Right hindlimb (tissue), 1 donor: ENCODE results near the gene NDUFB8.

Experiments used
- DNase-seq: peaks from one replicate; pipeline ENCODE4 v3.0.0-alpha.2; 2018

NDUFB8 gene

DNA sequence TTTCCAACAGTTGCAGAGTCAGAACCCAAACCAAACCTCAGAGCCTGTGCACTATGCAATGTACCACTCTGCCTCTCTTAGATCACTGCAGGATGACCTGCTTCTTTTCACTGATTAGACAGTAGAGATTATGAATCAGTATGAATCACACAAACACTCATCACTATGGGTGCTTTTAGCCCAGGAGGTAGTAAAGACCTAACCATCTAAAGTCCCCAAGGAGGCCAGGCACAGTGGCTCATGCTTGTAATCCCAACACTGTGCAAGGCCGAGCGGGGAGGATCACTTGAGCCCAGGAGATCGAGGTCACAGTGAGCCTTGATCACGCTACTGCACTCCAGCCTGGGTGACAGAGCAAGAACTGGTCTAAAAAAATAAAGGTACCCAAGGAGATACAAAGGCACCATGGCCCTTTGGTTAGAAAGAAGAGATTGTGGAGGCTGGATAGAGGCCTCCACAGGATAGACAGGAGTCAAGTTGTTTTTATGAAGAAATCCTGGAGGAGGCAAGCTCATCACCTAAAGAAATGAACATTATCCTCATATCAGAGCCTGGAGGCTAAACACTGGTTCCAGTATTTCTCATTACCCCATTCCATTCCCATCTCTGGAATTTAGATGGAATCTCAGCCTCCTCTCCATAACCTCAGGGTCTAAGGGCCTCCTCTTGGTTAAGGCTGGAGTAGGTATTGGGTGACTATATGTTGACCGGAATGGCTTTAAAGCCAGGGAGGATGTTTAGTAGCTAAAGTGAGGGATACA is 22.9 kb downstream of the NDUFB8 start:
- DNase-seq: no peak

DNA sequence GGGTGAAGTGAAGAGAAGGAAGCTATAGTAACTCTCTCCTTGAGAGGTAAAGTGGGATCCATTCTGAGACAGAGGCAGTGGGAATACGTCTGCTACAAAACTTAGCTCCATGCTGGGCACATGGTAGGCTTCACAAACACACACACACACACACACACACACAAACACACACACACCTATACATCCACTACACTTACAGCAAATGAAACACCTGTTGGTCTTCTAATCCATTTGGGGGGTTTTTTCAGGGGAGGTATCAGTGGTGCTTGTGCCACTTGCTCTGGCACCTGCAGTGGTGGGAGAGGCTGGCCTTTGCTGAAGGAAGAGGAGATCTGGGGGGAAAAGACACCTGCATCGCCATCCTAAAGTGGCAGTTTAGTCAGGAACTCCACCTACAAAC is 24.5 kb downstream of the NDUFB8 start:
- DNase-seq: no peak

DNA sequence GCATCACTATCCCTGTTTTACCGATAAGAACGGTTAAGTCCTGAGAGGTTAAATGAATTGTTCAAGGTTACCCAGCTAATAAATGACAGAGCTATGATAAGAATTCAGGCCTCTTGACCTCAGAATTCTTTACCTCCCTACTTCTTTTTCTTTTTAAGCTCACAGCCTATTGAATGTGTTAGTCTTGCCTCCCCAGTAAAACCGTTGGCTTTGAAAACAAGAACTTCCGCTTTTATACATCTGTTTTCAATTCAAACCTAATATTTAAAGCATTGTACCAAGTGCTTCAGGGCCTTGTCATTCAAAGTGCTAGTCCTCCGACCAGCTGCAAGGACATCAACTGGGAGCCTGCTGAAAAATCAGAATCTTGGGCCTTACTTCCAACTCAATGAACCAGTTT is 25.6 kb downstream of the NDUFB8 start:
- DNase-seq: no peak

DNA sequence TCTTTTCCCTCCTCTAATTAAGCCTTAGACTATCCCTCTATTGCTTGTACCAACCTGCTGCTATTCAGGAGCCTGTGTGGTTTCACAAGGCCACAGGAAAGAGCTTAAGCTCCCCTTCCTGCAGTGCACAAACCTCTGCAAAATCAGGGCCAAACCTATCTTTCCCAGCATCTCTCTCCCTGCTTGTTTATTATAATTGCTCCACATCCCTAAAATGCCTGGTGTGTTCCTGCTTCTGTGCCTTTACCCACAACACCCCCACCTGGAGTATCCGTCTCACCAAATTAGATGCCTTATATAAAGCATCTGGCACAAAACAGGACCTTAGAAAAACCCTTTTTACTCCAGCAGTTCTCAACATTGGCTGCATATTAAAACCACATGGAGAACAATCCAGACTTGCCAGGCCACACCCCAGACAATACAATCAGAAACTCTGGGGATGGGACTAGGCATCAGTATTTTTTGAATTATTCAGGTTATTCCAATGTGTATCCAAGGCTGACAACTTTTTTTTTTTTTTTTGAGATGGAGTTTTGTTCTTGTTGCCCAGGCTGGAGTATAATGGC is 26.7 kb downstream of the NDUFB8 start:
- DNase-seq: no peak

DNA sequence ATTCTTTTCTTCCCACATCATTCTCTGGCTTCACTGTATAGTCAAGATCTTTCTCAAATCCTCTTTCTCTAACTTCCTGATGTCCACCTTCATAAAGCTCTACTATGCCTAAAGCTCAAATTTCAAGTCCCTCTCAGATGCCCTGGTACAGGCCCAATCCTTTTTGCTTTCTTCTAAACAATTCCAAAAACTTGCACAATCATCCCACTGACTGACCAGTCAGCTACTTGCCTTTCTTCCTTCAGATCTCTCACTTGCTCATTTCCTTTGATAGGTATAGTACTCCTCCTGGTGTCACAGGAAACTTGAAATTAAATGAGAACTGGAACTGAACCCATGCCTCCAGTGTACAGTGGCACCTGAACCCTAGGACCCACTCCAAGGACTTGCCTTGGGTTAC is 28.2 kb downstream of the NDUFB8 start:
- no peak for DNase-seq

DNA sequence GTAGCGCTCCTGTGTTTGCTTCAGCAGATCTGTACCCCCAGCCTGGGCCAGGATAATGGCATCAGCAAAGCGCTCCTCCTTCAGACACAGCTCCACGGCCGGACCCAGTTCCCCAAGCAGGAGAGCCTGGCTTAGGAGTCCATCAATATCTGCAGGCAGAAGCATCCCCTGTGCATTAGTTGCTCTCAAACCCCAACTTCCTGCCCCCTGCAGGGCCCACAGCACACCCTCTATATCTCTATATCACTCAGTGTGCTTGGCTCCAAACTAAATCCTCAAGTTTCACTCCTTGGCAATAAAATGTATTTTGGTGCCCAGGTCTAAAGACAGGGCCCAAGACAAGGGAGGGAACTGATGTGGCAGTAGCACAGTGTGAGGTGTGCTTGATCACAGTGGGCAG is 31.6 kb downstream of the NDUFB8 start:
- no peak for DNase-seq

DNA sequence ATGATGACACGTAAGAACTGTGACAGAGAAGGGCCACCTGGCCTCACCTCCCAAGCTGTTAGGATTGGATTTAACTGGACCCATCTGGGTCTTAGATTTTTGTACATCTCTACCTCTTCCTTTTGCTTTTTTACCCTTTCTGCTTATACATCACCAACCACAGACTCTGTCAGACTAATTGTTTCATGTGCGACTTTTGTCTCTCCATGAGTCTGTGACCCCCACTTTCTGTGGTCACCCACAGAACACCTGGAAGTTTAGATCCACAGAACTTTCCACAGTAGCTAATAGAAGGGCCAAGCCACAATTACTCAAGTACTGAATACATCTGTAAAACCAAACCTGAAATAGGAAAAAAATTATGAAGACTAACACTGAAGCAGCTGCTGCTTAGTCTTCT is 33.1 kb downstream of the NDUFB8 start:
- no peak for DNase-seq

DNA sequence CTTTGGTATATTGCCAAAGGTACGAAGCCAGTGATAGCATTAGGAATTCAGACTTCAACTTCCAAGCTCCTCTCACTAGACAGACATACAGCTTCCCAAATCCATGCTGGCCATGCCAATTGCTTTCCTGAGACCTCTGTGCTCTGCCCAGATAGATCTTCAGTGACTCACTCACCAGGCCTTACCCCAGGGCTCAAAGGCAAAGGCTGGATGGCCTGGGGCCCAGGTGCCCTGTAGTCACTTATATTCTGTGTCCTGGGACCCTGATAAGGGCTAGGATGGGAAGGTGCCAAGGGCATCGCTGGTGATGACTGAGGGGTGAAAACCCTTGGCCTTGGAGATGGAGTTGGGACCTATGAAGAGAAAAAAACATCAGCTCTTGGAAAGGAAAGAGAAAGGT is 39.1 kb downstream of the NDUFB8 start:
- no peak for DNase-seq

DNA sequence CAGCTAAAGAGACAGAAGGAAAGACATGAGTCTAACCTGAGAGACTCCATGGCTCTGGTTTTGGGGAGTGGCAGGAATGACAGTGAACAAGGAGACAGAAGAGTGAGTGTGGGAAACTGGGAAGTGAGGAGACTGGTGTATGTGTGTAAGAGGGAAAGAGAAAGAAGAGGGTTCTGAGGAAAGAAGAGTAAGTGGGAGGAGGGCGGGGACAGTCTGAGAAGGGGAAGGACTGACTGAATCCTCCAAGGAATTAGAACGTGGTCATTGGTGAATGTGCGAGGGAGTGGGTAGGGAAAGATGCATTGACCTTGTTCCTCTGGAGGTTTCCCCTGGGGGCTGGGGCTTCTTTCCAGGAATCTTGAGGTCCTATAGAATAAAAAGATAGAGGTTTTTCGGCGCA is 40.3 kb downstream of the NDUFB8 start:
- no peak for DNase-seq

DNA sequence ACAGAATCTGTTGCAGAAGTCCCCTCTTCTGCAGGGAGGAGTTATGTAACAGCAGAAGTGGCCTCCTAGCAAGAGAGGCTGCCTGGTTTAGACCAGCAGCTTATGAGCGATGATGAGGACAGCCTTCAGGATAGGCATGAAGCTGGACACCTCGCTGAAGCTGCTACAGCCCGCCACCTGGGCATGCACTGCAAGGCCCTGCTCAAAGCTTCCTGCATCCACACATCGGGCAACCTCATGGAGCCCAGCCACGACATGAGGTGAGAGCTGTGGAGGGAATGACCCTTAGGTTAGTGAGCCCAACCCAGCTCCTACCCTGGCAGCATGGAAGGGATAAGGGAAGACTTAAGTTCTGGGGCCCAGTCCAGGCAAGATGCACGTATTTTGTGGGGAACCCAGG is 42.1 kb downstream of the NDUFB8 start:
- no peak for DNase-seq

DNA sequence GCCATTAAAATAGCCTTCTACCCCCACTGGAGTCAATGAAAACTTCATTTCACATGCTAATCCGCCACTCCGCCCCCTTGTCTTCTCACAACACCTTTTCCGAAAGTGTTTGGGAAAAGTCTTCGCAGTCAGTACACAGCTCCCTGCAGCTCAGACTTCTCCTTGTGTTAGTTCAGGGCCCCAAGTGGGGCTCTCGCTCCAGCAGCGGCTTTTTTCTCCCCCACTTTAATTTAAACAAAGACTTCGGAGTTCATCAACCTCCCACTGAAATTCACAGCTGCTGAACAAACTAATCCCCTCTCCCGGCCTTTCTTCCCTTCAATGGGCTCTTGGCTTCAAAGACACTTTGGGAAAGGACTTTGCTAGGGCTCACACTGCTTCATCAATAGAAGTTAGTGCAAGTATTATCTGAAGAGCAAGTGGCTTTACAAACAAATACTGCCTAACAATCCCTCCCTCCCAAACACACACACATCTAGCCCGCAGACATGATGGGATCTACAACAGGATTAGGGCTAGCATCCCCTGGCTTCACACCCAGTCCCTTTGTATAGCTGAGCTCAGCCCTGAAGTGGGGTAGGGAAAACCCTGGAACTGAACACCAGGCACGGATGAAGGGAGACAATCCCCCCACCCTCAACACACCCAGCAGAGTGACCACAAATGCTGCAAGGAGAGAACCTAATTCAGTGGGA is 43.7 kb downstream of the NDUFB8 start:
- DNase-seq: no peak

DNA sequence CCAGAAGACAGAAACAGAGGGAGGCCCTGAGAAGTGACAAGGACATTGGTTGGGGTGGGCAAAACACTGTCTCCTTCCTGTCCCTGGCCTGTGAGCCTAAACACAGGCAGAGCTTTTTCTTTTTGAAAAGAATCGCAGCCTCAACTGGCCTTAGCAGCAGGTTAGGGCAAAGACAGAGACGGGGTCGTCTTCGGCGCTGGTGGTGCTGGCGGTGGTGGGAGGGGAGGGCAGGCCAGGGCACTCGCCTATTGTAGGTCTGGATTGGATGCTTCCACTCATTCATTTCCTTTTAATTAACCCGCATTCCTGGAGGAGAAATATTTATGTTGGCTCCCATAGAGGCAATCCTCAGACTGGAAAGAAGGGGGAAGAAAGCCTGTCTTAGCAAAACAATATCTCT is 44.3 kb downstream of the NDUFB8 start:
- DNase-seq: no peak

DNA sequence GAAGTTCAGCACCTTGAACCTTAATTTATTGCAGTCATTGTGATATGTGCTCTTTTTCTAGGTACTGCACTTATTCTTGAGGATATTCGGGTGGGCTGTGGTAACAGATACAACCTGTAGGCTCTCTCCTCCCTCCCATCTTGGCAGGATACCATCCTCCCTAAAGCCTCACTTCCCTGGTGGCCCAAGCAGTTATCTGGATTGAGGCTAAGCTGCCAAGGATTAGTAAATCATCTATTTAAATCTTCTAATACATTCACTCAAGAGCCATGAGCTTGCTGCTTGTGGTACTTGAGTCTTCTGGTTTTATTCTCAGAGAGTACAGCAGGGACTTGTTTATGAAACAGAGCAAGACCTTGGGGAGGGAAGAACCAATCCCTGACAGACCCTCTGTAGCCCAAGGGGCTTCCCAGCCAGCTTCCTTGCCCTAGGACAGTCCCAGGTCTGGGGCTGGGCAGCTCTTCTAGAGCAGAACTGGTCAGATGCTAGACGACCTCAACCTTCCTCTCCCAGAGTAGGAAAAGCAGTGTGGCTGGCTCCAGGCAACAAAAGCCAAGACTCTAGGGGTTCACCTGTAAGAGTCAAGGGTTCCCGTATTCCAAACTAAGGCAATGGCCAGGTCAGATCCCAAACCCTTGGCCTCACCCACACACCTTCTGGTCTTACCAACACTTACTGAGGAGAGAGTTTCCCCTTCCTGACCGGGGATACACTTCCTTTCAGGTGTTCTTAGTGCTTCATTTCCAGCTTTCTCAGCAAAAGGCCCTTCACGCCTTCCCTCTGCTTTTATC is 45.6 kb downstream of the NDUFB8 start:
- no peak for DNase-seq

DNA sequence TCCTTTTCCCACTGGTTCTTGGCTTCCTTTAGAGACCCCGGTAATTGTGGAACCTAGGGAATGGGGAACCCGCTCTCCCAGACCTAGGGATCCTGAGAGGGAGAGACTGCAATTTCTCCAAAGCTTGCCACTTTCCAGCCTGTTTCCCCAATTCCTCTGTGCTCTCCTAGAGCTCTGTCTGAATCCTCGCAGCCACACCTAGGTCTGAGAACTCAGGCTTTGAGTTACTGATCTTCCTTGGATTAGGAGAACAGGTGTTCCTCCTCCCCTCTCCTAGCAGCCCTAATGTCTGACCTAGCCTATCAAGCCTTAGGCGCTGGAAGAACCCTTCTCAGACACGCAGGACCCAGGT is 46.9 kb downstream of the NDUFB8 start:
- no peak for DNase-seq

DNA sequence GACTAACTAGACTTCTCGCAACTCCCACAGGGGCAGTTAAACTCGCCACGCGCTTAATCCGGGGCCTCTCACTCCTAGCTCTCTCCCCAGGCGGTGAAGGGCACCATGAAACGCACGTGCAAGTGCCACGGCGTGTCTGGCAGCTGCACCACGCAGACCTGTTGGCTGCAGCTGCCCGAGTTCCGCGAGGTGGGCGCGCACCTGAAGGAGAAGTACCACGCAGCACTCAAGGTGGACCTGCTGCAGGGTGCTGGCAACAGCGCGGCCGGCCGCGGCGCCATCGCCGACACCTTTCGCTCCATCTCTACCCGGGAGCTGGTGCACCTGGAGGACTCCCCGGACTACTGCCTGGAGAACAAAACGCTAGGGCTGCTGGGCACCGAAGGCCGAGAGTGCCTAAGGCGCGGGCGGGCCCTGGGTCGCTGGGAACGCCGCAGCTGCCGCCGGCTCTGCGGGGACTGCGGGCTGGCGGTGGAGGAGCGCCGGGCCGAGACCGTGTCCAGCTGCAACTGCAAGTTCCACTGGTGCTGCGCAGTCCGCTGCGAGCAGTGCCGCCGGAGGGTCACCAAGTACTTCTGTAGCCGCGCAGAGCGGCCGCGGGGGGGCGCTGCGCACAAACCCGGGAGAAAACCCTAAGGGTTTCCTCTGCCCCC is 47.4 kb downstream of the NDUFB8 start:
- peak; percentile 67 for DNase-seq

DNA sequence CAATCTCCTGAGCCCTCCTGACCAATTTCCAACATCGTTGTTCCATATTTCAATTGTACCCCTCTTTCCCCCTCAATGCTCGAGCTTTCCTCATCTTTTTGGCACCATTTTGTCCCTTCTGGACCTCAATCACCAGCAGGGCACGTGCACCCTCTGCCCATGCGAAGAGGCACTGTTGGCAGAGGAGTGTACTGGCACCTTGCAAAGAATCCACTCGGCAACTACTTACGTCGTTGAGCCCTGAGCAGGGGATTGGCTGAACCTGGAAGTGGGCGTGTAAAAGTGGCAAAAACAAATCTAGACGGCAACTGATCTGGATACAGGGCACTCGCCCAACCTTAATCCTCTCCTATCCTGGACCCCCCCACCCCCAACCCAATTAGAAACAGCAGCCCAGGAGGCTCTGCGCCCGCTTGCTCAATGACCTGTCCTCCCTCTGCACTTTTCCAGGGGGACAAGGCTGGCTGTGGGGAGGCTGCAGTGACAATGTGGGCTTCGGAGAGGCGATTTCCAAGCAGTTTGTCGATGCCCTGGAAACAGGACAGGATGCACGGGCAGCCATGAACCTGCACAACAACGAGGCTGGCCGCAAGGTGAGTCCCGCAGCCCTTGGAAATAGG is 48.1 kb downstream of the NDUFB8 start:
- DNase-seq: peak; percentile 90

DNA sequence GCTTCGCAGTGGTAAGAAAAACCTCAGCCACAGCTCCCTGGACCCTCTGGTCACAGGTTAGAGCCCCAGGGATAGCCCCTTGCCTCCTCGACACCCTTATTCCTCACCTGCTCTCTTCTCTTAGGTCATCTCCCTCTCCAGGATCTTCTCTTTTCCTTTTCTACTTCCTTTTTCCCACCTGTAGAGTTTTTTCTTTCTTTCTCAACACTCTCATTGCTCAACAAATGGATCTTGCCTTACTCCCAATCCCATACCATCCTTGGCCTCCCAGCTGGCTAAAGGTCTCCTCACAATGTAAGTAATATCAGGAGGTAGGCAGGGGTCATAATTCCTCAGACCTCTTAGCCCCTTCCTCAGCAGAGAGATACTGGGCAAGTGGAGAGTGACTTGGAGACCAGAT is 49.7 kb downstream of the NDUFB8 start:
- no peak for DNase-seq

DNA sequence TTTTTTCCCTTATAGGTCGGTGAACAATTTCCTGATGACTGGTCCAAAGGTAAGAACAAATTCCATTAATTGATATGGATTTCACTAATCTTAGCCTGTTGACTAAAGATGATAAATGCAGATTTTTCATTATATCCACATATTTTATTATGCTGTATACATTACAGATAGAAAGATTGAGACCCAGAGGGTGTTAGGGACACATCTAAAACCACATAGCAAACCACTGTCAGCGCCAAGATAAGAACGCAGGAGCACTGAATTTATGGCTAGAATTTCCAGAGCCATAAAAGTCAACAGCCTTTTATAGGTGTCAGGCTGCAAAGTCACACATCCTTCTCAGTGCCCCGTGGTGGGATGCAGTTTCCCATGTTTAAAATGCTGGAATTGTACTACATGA is 50.6 kb downstream of the NDUFB8 start:
- no peak for DNase-seq

DNA sequence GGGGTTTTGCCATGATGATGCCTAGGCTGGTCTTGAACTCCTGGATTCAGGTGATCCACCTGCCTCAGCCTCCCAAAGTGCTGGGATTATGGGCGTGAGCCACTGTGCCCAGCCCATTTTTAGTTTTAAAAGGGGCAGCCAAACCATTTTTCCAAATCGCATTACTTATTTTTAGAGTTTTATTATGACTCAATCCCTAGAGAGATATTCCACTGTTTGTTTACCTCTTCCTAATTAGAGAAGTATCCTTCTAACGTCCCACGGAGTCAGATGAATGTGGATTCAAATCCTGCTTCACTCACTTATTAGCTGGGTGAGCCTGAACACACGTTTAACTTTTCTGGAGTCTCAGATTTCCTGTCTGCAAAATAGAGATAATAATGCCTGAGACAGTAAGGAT is 51.7 kb downstream of the NDUFB8 start:
- no peak for DNase-seq
